Activated CD4-positive, alpha-beta T cell treated with anti-CD3 and anti-CD28 coated beads, Interleukin-2, amount 50 U/mL, for 1 hour (primary cell): Measurements from ENCODE around the gene CMIP.

ENCODE experiments used
- DNase-seq: peaks from one replicate; pipeline ENCODE4 v3.0.0-alpha.2; 2020

The CMIP gene

GRCh38 chr16:81610936-81611335 is 166.3 kb downstream of the CMIP start:
- no peak for DNase-seq

- DNase-seq, result no peak
These were observed 167.1 kb downstream of the CMIP start for GRCh38 chr16:81611721-81612120.

GRCh38 chr16:81612351-81613163 is 167.9 kb downstream of the CMIP start:
- no peak for DNase-seq

GRCh38 chr16:81614171-81614570 is 169.6 kb downstream of the CMIP start:
- DNase-seq, result no peak

GRCh38 chr16:81614654-81615359 is 170.2 kb downstream of the CMIP start:
- no peak for DNase-seq

GRCh38 chr16:81615411-81615810 is 170.8 kb downstream of the CMIP start:
- no peak for DNase-seq

GRCh38 chr16:81615833-81616232 is 171.2 kb downstream of the CMIP start:
- DNase-seq, result no peak

GRCh38 chr16:81616321-81617020 is 171.9 kb downstream of the CMIP start:
- peak; percentile 67 for DNase-seq

- DNase-seq, result no peak
These were observed 172.4 kb downstream of the CMIP start for GRCh38 chr16:81617021-81617346.

- DNase-seq, result no peak
These were observed 173.6 kb downstream of the CMIP start for GRCh38 chr16:81618187-81618586.

GRCh38 chr16:81618661-81619060 is 174.1 kb downstream of the CMIP start:
- DNase-seq, result no peak

- no peak for DNase-seq
These were observed 175.4 kb downstream of the CMIP start for GRCh38 chr16:81620029-81620428.

- DNase-seq, result no peak
These were observed 176.2 kb downstream of the CMIP start for GRCh38 chr16:81620796-81621195.

- DNase-seq, result no peak
These were observed 176.9 kb downstream of the CMIP start for GRCh38 chr16:81621496-81621895.

GRCh38 chr16:81623365-81624102 is 178.9 kb downstream of the CMIP start:
- peak; percentile 58 for DNase-seq

GRCh38 chr16:81624403-81624759 is 179.8 kb downstream of the CMIP start:
- DNase-seq, result no peak

GRCh38 chr16:81624760-81625543 is 180.3 kb downstream of the CMIP start:
- no peak for DNase-seq

GRCh38 chr16:81625544-81626153 is 181.0 kb downstream of the CMIP start:
- DNase-seq, result no peak

GRCh38 chr16:81626181-81626674 is 181.6 kb downstream of the CMIP start:
- no peak for DNase-seq

- no peak for DNase-seq
These were observed 182.4 kb downstream of the CMIP start for GRCh38 chr16:81627024-81627423.

- no peak for DNase-seq
These were observed 183.2 kb downstream of the CMIP start for GRCh38 chr16:81627729-81628244.
